Head of caudate nucleus (tissue), 42 donors: Measurements from ENCODE around the gene PPP1R12B.
A peak's percentile ranks its signal among the peaks of the same experiment; 100 is the strongest.
"Not testable (repeated sequence)": the region's sequence is repeated elsewhere in the genome, so short reads cannot be mapped to it uniquely, and the experiment has no call there.

Experiments used
- DNase-seq, 42 donors: peaks; one replicate each; pipeline versions ENCODE4 v3.0.0 to v3.0.0-alpha.2; 2020 to 2021; ENCODE audit warnings: mixed read lengths in 7 of 42
- intact Hi-C: fragments of 100-400 bp; cut with DNase I; formaldehyde crosslinking; loops from one replicate; pipeline ENCODE4 v1.15.0; 2022

Gene PPP1R12B

GRCh38 chr1:202508863-202509262 lies 160.4 kb downstream of the PPP1R12B start:
- DNase-seq, intact Hi-C loops: not testable (repeated sequence)

- DNase-seq, intact Hi-C loops: not testable (repeated sequence)
These were observed 165.4 kb downstream of the PPP1R12B start for GRCh38 chr1:202513875-202514274.

GRCh38 chr1:202516434-202516877 lies 168.0 kb downstream of the PPP1R12B start:
- intact Hi-C loops, result no loop called here
- DNase-seq, result no peak

- intact Hi-C loops, DNase-seq: not testable (repeated sequence)
These were observed 168.6 kb downstream of the PPP1R12B start for GRCh38 chr1:202517146-202517545.

GRCh38 chr1:202518180-202518579 lies 169.7 kb downstream of the PPP1R12B start:
- DNase-seq, intact Hi-C loops: not testable (repeated sequence)

- DNase-seq, intact Hi-C loops: not testable (repeated sequence)
These were observed 170.4 kb downstream of the PPP1R12B start for GRCh38 chr1:202518905-202519304.

- intact Hi-C loops, DNase-seq: not testable (repeated sequence)
These were observed 171.8 kb downstream of the PPP1R12B start for GRCh38 chr1:202520129-202520856.

GRCh38 chr1:202520857-202521216 lies 172.3 kb downstream of the PPP1R12B start:
- DNase-seq, intact Hi-C loops: not testable (repeated sequence)

GRCh38 chr1:202521484-202521883 lies 173.0 kb downstream of the PPP1R12B start:
- DNase-seq, intact Hi-C loops: not testable (repeated sequence)

GRCh38 chr1:202521886-202522285 lies 173.4 kb downstream of the PPP1R12B start:
- intact Hi-C loops, result no loop called here
- DNase-seq, result no peak

GRCh38 chr1:202526056-202526455 lies 177.6 kb downstream of the PPP1R12B start:
- intact Hi-C loops, DNase-seq: not testable (repeated sequence)

GRCh38 chr1:202528096-202528722 lies 179.7 kb downstream of the PPP1R12B start:
- intact Hi-C loops, result not testable (repeated sequence)
- DNase-seq, result peak in 3 of 42 donors; percentile 1 to 44 (median 31)

GRCh38 chr1:202530686-202531085 lies 182.2 kb downstream of the PPP1R12B start:
- DNase-seq, result not testable (repeated sequence)

GRCh38 chr1:202531472-202531811 lies 182.9 kb downstream of the PPP1R12B start:
- intact Hi-C loops, result no loop called here
- DNase-seq, result no peak

More at GRCh38 chr1:202530686-202531085, 182.2 kb downstream of the PPP1R12B start:
- intact Hi-C loops, result not testable (repeated sequence)

- DNase-seq, intact Hi-C loops: not testable (repeated sequence)
These were observed 183.5 kb downstream of the PPP1R12B start for GRCh38 chr1:202531812-202532616.

- DNase-seq, intact Hi-C loops: not testable (repeated sequence)
These were observed 190.7 kb downstream of the PPP1R12B start for GRCh38 chr1:202539166-202539574.

- intact Hi-C loops, DNase-seq: not testable (repeated sequence)
These were observed 191.1 kb downstream of the PPP1R12B start for GRCh38 chr1:202539583-202539982.

- DNase-seq, result no peak
- intact Hi-C loops, result no loop called here
These were observed 191.5 kb downstream of the PPP1R12B start for GRCh38 chr1:202540014-202540413.

- intact Hi-C loops, result no loop called here
These were observed 191.9 kb downstream of the PPP1R12B start for GRCh38 chr1:202540448-202540847.

GRCh38 chr1:202540858-202541257 lies 192.4 kb downstream of the PPP1R12B start:
- intact Hi-C loops, DNase-seq: not testable (repeated sequence)

More at GRCh38 chr1:202540448-202540847, 191.9 kb downstream of the PPP1R12B start:
- no peak for DNase-seq
